Measurements from ENCODE around the gene RHBDL2.

DNA sequence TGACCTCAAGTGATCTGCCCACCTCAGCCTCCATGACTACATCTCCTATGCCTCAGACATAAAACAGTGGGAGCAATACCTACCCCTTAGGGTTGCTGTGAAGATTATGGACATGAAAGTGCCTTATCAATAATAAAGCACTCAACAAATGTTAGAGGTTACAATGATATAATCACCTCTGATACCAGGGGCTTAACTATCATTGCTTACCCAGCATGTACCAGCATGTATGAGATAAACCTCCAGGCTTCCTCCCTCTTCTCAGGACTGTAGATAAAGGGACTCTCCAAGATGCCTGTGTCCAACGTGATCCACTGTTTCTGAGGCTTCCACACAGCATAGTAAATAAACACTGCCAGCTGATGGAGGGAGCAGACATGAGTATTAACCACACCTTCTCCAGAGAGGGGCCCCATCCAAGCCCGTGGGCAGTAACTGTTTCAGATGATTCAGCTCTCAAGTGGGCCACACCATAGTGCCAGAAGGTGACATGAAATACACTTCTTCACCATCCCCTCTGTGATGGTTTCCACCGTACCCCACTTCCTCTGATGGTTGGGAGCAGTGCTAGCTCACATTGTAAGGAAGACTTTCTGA lies 26.2 kb downstream of the RHBDL2 start:
- TF ChIP-seq, protein P1, sequence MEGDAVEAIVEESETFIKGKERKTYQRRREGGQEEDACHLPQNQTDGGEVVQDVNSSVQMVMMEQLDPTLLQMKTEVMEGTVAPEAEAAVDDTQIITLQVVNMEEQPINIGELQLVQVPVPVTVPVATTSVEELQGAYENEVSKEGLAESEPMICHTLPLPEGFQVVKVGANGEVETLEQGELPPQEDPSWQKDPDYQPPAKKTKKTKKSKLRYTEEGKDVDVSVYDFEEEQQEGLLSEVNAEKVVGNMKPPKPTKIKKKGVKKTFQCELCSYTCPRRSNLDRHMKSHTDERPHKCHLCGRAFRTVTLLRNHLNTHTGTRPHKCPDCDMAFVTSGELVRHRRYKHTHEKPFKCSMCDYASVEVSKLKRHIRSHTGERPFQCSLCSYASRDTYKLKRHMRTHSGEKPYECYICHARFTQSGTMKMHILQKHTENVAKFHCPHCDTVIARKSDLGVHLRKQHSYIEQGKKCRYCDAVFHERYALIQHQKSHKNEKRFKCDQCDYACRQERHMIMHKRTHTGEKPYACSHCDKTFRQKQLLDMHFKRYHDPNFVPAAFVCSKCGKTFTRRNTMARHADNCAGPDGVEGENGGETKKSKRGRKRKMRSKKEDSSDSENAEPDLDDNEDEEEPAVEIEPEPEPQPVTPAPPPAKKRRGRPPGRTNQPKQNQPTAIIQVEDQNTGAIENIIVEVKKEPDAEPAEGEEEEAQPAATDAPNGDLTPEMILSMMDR (IDR thresholded peaks at IDR 0.05) = no peak
- no peak for TF ChIP-seq POLR2A (IDR thresholded peaks at IDR 0.05)
